SK-N-MC (cell line): ENCODE measurements around the gene TTC28.

Source experiments
- EZH2 ChIP-seq: fragments of 200-600 bp; sonication (generic); IDR thresholded peaks from one replicate; pipeline ENCODE4 v1.6.1; 2017; ENCODE audit warnings: antibody characterized with exemption
- POLR2AphosphoS5 ChIP-seq: IDR thresholded peaks from 2 replicates; pipeline ENCODE4 v1.6.1; 2012; ENCODE audit warnings: mild to moderate bottlenecking, low read depth, low read length, borderline replicate concordance

DNA sequence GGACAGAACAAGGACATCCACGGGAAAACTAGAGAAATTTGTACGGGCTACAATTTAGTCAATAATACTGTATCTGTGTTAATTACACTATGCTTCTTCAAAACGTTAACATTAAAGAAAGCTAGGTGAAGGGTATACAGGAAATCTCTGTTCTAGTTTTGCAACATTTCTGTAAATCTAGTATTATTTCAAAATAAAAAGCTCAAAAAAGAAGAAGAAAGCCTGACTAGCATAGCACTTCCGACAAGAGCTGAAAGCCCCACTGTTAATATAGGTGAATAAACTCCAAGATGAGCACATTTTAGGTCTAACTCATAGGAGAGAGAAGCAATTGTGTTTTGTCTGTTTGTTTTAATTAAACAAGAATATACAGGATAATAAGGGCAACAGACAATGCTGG lies 299.7 kb downstream of the TTC28 start:
- TF ChIP-seq POLR2AphosphoS5 (no peak), EZH2 (no peak)
